ENCODE data around the gene RBM23. TPM values are rescaled to one million over a fixed set of nuclear protein-coding genes. Genes with fewer than 3 reads are reported as not detected.

The RBM23 gene
- polyA plus RNA-seq, 2 of the 4 experiments (the other 2 are of a cell fraction), result 65.8 to 68.0 TPM

DNA sequence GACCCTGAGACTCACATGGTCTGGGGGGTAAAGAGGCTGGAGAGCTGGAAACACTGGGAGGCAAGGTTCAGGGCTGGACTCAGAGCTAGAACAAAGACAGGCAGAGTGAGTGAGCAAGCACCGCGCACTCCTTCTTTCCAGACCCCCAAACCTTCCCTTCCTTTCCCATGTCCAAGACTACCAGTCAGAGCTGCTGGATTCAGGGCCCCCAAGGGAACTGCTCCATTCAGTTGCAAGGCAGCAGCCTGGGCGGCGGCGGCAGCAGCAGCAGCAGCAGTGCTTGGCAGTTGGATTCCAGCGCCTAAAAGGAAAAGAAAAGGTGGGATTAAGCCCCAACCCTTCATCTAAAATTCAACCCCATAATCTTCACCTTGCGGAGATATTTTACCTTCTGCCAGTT lies 17.1 kb downstream of the RBM23 start:
- no peak for FAIRE-seq
- H3K4me3 ChIP-seq, result no peak overlapping the region
- H3K9me3 ChIP-seq, result no peaks in the 10 kb centered on the region
- H3K4me2 ChIP-seq, result no peak overlapping the region
- ATAC-seq, result no peak
- DNase-seq (ENCODE audit: low read depth in 1 of 2, low spot score in 1 of 2), result no peak
- TF ChIP-seq, protein P1, sequence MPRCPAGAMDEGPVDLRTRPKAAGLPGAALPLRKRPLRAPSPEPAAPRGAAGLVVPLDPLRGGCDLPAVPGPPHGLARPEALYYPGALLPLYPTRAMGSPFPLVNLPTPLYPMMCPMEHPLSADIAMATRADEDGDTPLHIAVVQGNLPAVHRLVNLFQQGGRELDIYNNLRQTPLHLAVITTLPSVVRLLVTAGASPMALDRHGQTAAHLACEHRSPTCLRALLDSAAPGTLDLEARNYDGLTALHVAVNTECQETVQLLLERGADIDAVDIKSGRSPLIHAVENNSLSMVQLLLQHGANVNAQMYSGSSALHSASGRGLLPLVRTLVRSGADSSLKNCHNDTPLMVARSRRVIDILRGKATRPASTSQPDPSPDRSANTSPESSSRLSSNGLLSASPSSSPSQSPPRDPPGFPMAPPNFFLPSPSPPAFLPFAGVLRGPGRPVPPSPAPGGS (IDR thresholded peaks at IDR 0.05), result no peak
- TF ChIP-seq SREBF2 (IDR thresholded peaks at IDR 0.05) (no peak), HDAC2 (IDR thresholded peaks at IDR 0.05) (no peak), HEYL (CRISPR knock-in tag; IDR thresholded peaks at IDR 0.05) (no peak), HMGXB4 (CRISPR knock-in tag; IDR thresholded peaks at IDR 0.05; ENCODE audit: borderline replicate concordance) (no peak), JUN (IDR thresholded peaks at IDR 0.05) (no peak), NR3C1 (IDR thresholded peaks at IDR 0.05) (no peak), RFX5 (IDR thresholded peaks at IDR 0.05) (no peak), CTCF (IDR thresholded peaks at IDR 0.05) (no peak), ESRRA (IDR thresholded peaks at IDR 0.05; ENCODE audit: borderline replicate concordance, low read length) (no peak), CHD4 (IDR thresholded peaks at IDR 0.05; ENCODE audit: borderline replicate concordance) (no peak), HOXA7 (CRISPR knock-in tag; IDR thresholded peaks at IDR 0.05) (no peak), KDM5A (IDR thresholded peaks at IDR 0.05) (no peak), EHF (CRISPR knock-in tag; IDR thresholded peaks at IDR 0.05) (no peak)
- TF ChIP-seq, protein P2, sequence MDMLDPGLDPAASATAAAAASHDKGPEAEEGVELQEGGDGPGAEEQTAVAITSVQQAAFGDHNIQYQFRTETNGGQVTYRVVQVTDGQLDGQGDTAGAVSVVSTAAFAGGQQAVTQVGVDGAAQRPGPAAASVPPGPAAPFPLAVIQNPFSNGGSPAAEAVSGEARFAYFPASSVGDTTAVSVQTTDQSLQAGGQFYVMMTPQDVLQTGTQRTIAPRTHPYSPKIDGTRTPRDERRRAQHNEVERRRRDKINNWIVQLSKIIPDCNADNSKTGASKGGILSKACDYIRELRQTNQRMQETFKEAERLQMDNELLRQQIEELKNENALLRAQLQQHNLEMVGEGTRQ (IDR thresholded peaks at IDR 0.05), result no peak
- WGBS (ENCODE audit: missing lambda C conversion rate), result 93% methylated on average over 7 of the region's 7 CpGs
- CTCF ChIA-PET, result interaction anchor here (1.1 to 16.6 kb wide), 10 partner anchors 13 to 583 kb away, joined by 3 to 368 read pairs (median 8); partner anchors contain the start of genes LRP10, RBM23 and REM2
- no peak overlapping the region for H3K27ac ChIP-seq
- POLR2A ChIA-PET, result interaction anchor here (1.5 kb wide), 1 partner anchor 15 kb away, joined by 10 read pairs; no protein-coding TSS in a partner anchor
- H3K4me1 ChIP-seq, result peaks cover 17% of the 10 kb centered on the region

- TF ChIP-seq JUN (IDR thresholded peaks at IDR 0.05) (peak in 1 of 2 experiments; percentile 26; a peak in 1 of 5 replicates), NPAS2 (CRISPR knock-in tag; IDR thresholded peaks at IDR 0.05; ENCODE audit: borderline replicate concordance) (no peak), RAD21 (conservative IDR thresholded peaks at IDR 0.05 in 1 of 2, IDR thresholded peaks at IDR 0.05 in 1 of 2) (peak; percentile 62 to 70), SMC3 (IDR thresholded peaks at IDR 0.05) (peak; percentile 85), CTCF (IDR thresholded peaks at IDR 0.05) (peak; percentile 72), HES2 (IDR thresholded peaks at IDR 0.05) (no peak)
- TF ChIP-seq, protein P3, sequence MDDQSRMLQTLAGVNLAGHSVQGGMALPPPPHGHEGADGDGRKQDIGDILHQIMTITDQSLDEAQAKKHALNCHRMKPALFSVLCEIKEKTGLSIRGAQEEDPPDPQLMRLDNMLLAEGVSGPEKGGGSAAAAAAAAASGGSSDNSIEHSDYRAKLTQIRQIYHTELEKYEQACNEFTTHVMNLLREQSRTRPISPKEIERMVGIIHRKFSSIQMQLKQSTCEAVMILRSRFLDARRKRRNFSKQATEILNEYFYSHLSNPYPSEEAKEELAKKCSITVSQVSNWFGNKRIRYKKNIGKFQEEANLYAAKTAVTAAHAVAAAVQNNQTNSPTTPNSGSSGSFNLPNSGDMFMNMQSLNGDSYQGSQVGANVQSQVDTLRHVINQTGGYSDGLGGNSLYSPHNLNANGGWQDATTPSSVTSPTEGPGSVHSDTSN (IDR thresholded peaks at IDR 0.05), result no peak
- ATAC-seq (peak; percentile 81 to 83), FAIRE-seq (no peak), DNase-seq (ENCODE audit: low read depth in 1 of 2, low spot score in 1 of 2) (peak; percentile 77 to 81)
- POLR2A ChIA-PET, result interaction anchor here (0.6 to 1.0 kb wide), 4 partner anchors 11 to 82 kb away, joined by 3 to 6 read pairs (median 4); partner anchors contain the start of genes AJUBA and LRP10
- Histone ChIP-seq H3K4me1 (peaks cover 17% of the 10 kb centered on the region), H3K4me2 (no peak overlapping the region), H3K27ac (no peak overlapping the region; a peak in 1 of 6 replicates), H3K9me3 (no peaks in the 10 kb centered on the region), H3K4me3 (no peak overlapping the region)
- WGBS (ENCODE audit: missing lambda C conversion rate), result 7% methylated on average over 3 of the region's 3 CpGs
- CTCF ChIA-PET, result interaction anchor here (0.5 to 16.6 kb wide), 28 partner anchors 14 to 1617 kb away, joined by 3 to 368 read pairs (median 4); partner anchors contain the start of genes LRP10, OXA1L, RBM23 and REM2
These were observed 18.7 kb downstream of the RBM23 start for GRCh38 chr14:22900081-22900799.
